Trophoblast cell (in vitro differentiated cells and primary cell): ENCODE results near the gene PPP1R12A.

ENCODE experiments used
- DNase-seq, 2 donors: peaks; one replicate each; pipeline ENCODE4 v3.0.0-alpha.2; 2016
- H2AFZ ChIP-seq: 2 replicates; pipeline ENCODE4 v1.6.1; 2013; ENCODE audit warnings: low read length, moderate library complexity, mild to moderate bottlenecking; ENCODE audit not compliant: insufficient read depth, poor library complexity
- H2AK5ac ChIP-seq: 2 replicates; pipeline ENCODE4 v1.6.1; 2013; ENCODE audit warnings: mild to moderate bottlenecking, low read length
- H2BK120ac ChIP-seq: 2 replicates; pipeline ENCODE4 v1.6.1; 2013; ENCODE audit warnings: low read length, mild to moderate bottlenecking, moderate library complexity; ENCODE audit not compliant: insufficient read depth, poor library complexity
- H2BK12ac ChIP-seq: 2 replicates; pipeline ENCODE4 v1.6.1; 2013; ENCODE audit warnings: mild to moderate bottlenecking, low read length, moderate library complexity
- H2BK5ac ChIP-seq: 2 replicates; pipeline ENCODE4 v1.6.1; 2013; ENCODE audit warnings: low read length, low read depth, moderate library complexity, mild to moderate bottlenecking; ENCODE audit not compliant: poor library complexity
- H3K14ac ChIP-seq: 2 replicates; pipeline ENCODE4 v1.6.1; 2013; ENCODE audit warnings: mild to moderate bottlenecking, low read length
- H3K18ac ChIP-seq: 2 replicates; pipeline ENCODE4 v1.6.1; 2013; ENCODE audit warnings: mild to moderate bottlenecking, low read length
- H3K23ac ChIP-seq: 2 replicates; pipeline ENCODE4 v1.6.1; 2013; ENCODE audit warnings: low read length
- H3K27ac ChIP-seq: 2 replicates; pipeline ENCODE4 v1.5.1; 2013; ENCODE audit warnings: low read depth, mild to moderate bottlenecking, inconsistent platforms, low read length, moderate library complexity
- H3K27me3 ChIP-seq: 2 replicates; pipeline ENCODE4 v1.6.1; 2013; ENCODE audit warnings: inconsistent platforms, mild to moderate bottlenecking, low read length, moderate library complexity; ENCODE audit not compliant: insufficient read depth
- H3K36me3 ChIP-seq, 2 experiments: 1 replicate in 1 of 2; 2 replicates in 1 of 2; pipeline ENCODE4 v1.6.1; 2013; ENCODE audit warnings: low read length in 2 of 2, mild to moderate bottlenecking in 2 of 2, moderate library complexity in 1 of 2; ENCODE audit not compliant: insufficient read depth in 2 of 2, control insufficient read depth in 1 of 2
- H3K4ac ChIP-seq: 2 replicates; pipeline ENCODE4 v1.6.1; 2013; ENCODE audit warnings: low read depth, mild to moderate bottlenecking, low read length, moderate library complexity
- H3K4me1 ChIP-seq, 2 experiments: 1 replicate in 1 of 2; 2 replicates in 1 of 2; pipeline ENCODE4 v1.6.1; 2013; ENCODE audit warnings: low read length in 2 of 2, mild to moderate bottlenecking in 2 of 2, moderate library complexity in 1 of 2; ENCODE audit not compliant: insufficient read depth in 2 of 2, control insufficient read depth in 1 of 2
- H3K4me2 ChIP-seq: 2 replicates; pipeline ENCODE4 v1.6.1; 2013; ENCODE audit warnings: inconsistent platforms, mild to moderate bottlenecking, low read length, moderate library complexity
- H3K4me3 ChIP-seq: 2 replicates; pipeline ENCODE4 v1.5.1; 2013; ENCODE audit warnings: mild to moderate bottlenecking, low read depth, low read length, inconsistent platforms
- H3K79me1 ChIP-seq: one replicate; pipeline ENCODE4 v1.6.1; 2013; ENCODE audit warnings: low read length
- H3K79me2 ChIP-seq: 2 replicates; pipeline ENCODE4 v1.6.1; 2013; ENCODE audit warnings: low read length, mild to moderate bottlenecking; ENCODE audit not compliant: control insufficient read depth, insufficient read depth, poor library complexity
- H3K9ac ChIP-seq: 2 replicates; pipeline ENCODE4 v1.6.1; 2013; ENCODE audit warnings: mild to moderate bottlenecking, low read length
- H3K9me3 ChIP-seq: 2 replicates; pipeline ENCODE4 v1.6.1; 2013; ENCODE audit warnings: low read depth, mild to moderate bottlenecking, control low read depth, inconsistent platforms, low read length; ENCODE audit not compliant: insufficient read depth
- H4K12ac ChIP-seq: 2 replicates; pipeline ENCODE4 v1.6.1; 2013; ENCODE audit warnings: low read depth, mild to moderate bottlenecking, low read length, moderate library complexity
- H4K8ac ChIP-seq: 2 replicates; pipeline ENCODE4 v1.6.1; 2013; ENCODE audit warnings: low read depth, mild to moderate bottlenecking, low read length, moderate library complexity
- H4K91ac ChIP-seq: one replicate; pipeline ENCODE4 v1.6.1; 2013; ENCODE audit warnings: low read depth, mild to moderate bottlenecking, low read length, moderate library complexity
- WGBS: extraction: QIAGEN DNeasy Blood & Tissue Kit; methylation state at CpG from one replicate; pipeline ENCODE4 v1.1.7; 2013; ENCODE audit warnings: missing lambda C conversion rate; ENCODE audit not compliant: insufficient read length, insufficient coverage; ENCODE audit errors: extremely low coverage; 5-methylcytosine and 5-hydroxymethylcytosine counted together

PPP1R12A gene

DNA sequence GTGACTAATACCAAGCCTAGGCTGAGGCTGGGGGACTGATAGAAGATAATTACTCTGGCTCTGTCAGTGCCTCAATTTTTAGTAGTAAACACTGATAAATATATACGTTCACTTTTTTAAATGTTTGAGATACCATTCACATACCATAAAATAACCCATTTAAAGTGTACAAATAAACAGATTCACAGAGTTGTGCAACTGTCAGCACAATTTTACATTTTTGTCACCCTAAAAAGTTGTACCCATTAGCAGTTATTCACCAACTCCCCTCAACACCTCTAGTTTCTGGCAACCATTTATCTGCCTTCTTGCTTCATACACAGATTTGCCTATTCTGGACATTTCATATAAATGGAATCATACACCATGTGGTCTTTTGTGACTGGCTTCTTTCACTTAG, 15.1 kb downstream of the PPP1R12A start:
- H3K9me3 ChIP-seq: no peaks in the 10 kb centered on the region
- WGBS: no CpG with 5 or more reads among the region's 1 CpG
- no peak overlapping the region for H2AFZ ChIP-seq
- H2BK120ac ChIP-seq: no peak overlapping the region
- H4K12ac ChIP-seq: no peak overlapping the region
- no peaks in the 10 kb centered on the region for H3K36me3 ChIP-seq
- no peak overlapping the region for H3K18ac ChIP-seq
- H4K8ac ChIP-seq: no peak overlapping the region
- H3K27ac ChIP-seq: no peak overlapping the region
- no peak for DNase-seq
- no peak overlapping the region for H3K4me3 ChIP-seq
- no peaks in the 10 kb centered on the region for H3K79me1 ChIP-seq
- H3K27me3 ChIP-seq: no peaks in the 10 kb centered on the region
- no peak overlapping the region for H3K9ac ChIP-seq
- no peak overlapping the region for H3K23ac ChIP-seq
- H2AK5ac ChIP-seq: no peak overlapping the region
- no peak overlapping the region for H3K4me2 ChIP-seq
- no peak overlapping the region for H2BK12ac ChIP-seq
- no peak overlapping the region for H3K14ac ChIP-seq
- no peak overlapping the region for H3K4ac ChIP-seq
- H3K4me1 ChIP-seq: no peaks in the 10 kb centered on the region
- no peak overlapping the region for H2BK5ac ChIP-seq
- H4K91ac ChIP-seq: no peak overlapping the region
- peaks cover 9% of the 10 kb centered on the region for H3K79me2 ChIP-seq

GRCh38 chr12:79916826-79917225, 18.1 kb downstream of the PPP1R12A start:
- no peaks in the 10 kb centered on the region for H3K9me3 ChIP-seq
- no peak for DNase-seq
- no peak overlapping the region for H3K23ac ChIP-seq
- no CpG with 5 or more reads among the region's 2 CpGs for WGBS
- H4K8ac ChIP-seq: no peak overlapping the region
- no peaks in the 10 kb centered on the region for H3K27me3 ChIP-seq
- H3K4me3 ChIP-seq: no peak overlapping the region
- H3K79me1 ChIP-seq: no peaks in the 10 kb centered on the region
- no peak overlapping the region for H2AFZ ChIP-seq
- no peak overlapping the region for H4K91ac ChIP-seq
- no peaks in the 10 kb centered on the region for H3K36me3 ChIP-seq
- no peak overlapping the region for H2BK120ac ChIP-seq
- H3K9ac ChIP-seq: no peak overlapping the region
- H2BK5ac ChIP-seq: no peak overlapping the region
- no peak overlapping the region for H2BK12ac ChIP-seq
- no peak overlapping the region for H3K4me2 ChIP-seq
- no peak overlapping the region for H3K18ac ChIP-seq
- no peak overlapping the region for H3K14ac ChIP-seq
- no peak overlapping the region for H4K12ac ChIP-seq
- peaks cover 0 to under 1% of the 10 kb centered on the region in 2 experiments for H3K4me1 ChIP-seq
- peaks cover 7% of the 10 kb centered on the region for H3K79me2 ChIP-seq
- H3K4ac ChIP-seq: no peak overlapping the region
- H3K27ac ChIP-seq: no peak overlapping the region
- H2AK5ac ChIP-seq: no peak overlapping the region

DNA sequence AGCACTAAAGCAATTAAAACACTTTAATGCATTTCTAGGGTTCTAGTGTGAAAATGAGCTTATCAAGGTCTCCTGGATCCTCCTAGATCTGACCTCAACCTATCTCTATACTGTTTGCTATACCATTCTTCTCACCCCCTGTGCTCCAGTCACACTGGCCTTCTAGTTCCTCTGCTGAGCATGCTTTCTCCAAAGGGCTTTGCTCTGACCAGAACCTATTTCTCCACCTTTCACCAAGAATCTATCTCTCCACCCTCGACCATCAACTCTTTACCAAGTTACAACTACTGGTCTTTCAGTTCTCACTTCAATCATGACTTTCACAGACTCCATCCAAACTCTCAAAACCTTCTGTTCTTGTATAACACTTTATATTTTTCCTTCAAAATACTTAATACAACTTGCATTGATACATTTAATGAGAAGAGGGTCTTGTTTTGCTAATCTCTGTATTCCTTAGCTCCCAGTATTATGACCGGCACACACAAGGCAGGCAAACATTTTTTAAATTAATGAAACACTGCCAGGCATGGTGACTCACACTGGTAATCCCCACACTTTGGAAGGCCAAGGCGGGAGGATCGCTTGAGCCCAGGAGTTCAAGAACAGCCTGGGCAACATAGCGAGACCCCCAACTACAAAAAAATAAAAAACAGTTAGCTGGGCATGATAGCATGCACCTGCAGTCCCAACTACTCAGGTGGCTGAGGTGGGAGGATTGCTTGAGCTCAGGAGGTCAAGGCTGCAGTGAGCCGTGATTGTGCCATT, 22.8 kb downstream of the PPP1R12A start:
- Histone ChIP-seq H3K9me3 (no peaks in the 10 kb centered on the region), H3K23ac (no peak overlapping the region), H2BK5ac (no peak overlapping the region), H3K79me2 (peaks cover 4% of the 10 kb centered on the region), H4K12ac (no peak overlapping the region), H3K36me3 (peaks cover 0 to 4% of the 10 kb centered on the region in 2 experiments), H2BK120ac (no peak overlapping the region), H3K27me3 (no peaks in the 10 kb centered on the region), H3K27ac (no peak overlapping the region), H3K9ac (no peak overlapping the region), H4K8ac (no peak overlapping the region), H3K79me1 (no peaks in the 10 kb centered on the region), H2BK12ac (no peak overlapping the region), H3K4me2 (no peak overlapping the region), H3K4ac (peak overlapping the region; percentile 55), H2AK5ac (no peak overlapping the region), H3K4me3 (no peak overlapping the region), H3K14ac (no peak overlapping the region), H3K4me1 (peaks cover 0 to 4% of the 10 kb centered on the region in 2 experiments), H4K91ac (no peak overlapping the region), H2AFZ (no peak overlapping the region), H3K18ac (no peak overlapping the region)
- 100% methylated on average over 1 of the region's 6 CpGs for WGBS
- peak; percentile 25 to 56 for DNase-seq

DNA sequence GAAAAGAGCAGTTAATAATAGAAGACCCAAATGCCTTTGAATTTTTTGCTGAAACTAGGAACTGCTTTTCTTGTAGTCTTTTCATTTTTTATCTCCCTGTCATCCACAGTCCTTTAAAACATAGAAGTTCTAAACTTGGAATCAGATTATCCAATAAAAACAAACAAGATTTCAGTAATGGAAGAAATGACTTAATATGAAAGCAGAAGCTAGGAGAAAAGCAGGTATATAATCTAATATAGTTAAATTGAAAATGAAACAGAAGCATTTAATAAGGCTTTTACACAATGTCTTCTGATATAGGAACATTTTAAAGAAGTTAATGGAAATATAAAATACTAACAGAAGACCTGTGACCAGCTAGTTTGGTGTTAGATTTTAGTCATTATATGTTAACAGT, 26.5 kb downstream of the PPP1R12A start:
- Histone ChIP-seq H3K14ac (no peak overlapping the region), H3K79me1 (no peaks in the 10 kb centered on the region), H3K4me2 (no peak overlapping the region), H2AFZ (no peak overlapping the region), H2BK5ac (no peak overlapping the region), H3K79me2 (peaks cover 4% of the 10 kb centered on the region), H2BK120ac (no peak overlapping the region), H4K8ac (no peak overlapping the region), H4K12ac (no peak overlapping the region), H3K9me3 (no peaks in the 10 kb centered on the region), H3K9ac (no peak overlapping the region), H4K91ac (no peak overlapping the region), H3K4me1 (peaks cover 0 to 4% of the 10 kb centered on the region in 2 experiments), H3K23ac (no peak overlapping the region), H3K4ac (no peak overlapping the region), H3K36me3 (peaks cover 0 to 4% of the 10 kb centered on the region in 2 experiments), H3K27ac (no peak overlapping the region), H2BK12ac (no peak overlapping the region), H3K4me3 (no peak overlapping the region), H3K18ac (no peak overlapping the region), H3K27me3 (no peaks in the 10 kb centered on the region), H2AK5ac (no peak overlapping the region)
- DNase-seq: no peak
